Colonic mucosa (tissue), 4 donors: Measurements from ENCODE around the gene RPL41. TPM values are rescaled to one million over a fixed set of nuclear protein-coding genes. Genes with fewer than 3 reads are reported as not detected.

Source experiments
- DNase-seq: peaks from one replicate; pipeline ENCODE4 v3.0.0-alpha.2; 2020
- H3K27ac ChIP-seq: fragments of 200-600 bp; one replicate; pipeline ENCODE4 v1.8.0; 2021
- H3K27me3 ChIP-seq: fragments of 200-600 bp; one replicate; pipeline ENCODE4 v1.8.0; 2021
- H3K36me3 ChIP-seq: fragments of 200-600 bp; one replicate; pipeline ENCODE4 v1.8.0; 2021
- H3K4me1 ChIP-seq: fragments of 200-600 bp; one replicate; pipeline ENCODE4 v1.8.0; 2021; ENCODE audit warnings: mild to moderate bottlenecking
- H3K4me3 ChIP-seq: fragments of 200-600 bp; one replicate; pipeline ENCODE4 v1.8.0; 2021
- H3K9ac ChIP-seq, 2 donors: one replicate each; pipeline ENCODE4 v1.7.0; 2013; ENCODE audit warnings: control low read depth in 2 of 2, low read depth in 2 of 2, low read length in 2 of 2
- H3K9me3 ChIP-seq: fragments of 200-600 bp; one replicate; pipeline ENCODE4 v1.8.0; 2021
- CTCF ChIP-seq: fragments of 200-600 bp; IDR thresholded peaks from one replicate; pipeline ENCODE4 v1.8.0; 2022; ENCODE audit warnings: antibody characterized with exemption, mild to moderate bottlenecking
- intact Hi-C: fragments of 100-400 bp; cut with DNase I; formaldehyde crosslinking; loops from one replicate; pipeline ENCODE4 v1.14.1; 2022
- total RNA-seq, 2 donors: library from RNA; stranded (reverse); fragmentation: NEBNext Ultra II Directional in 1 of 2; extraction: Animal tissue kit (Norgen Biotek cat#: 25700) in 1 of 2; gene quantifications; one replicate each; pipeline ENCODE4 v1.2.1, GENCODE V29; 2021
- donor health status: healthy.
- donor health status: DM: no; HTN: no; CAD: no.
- donor health status: DM: no; HTN: no; CAD: no.

The RPL41 gene
- total RNA-seq, 2 donors from 2014 or later, result 3,248 to 3,669 TPM

GRCh38 chr12:56145217-56145616 lies 28.8 kb downstream of the RPL41 start:
- no peak for TF ChIP-seq CTCF
- no peak for DNase-seq
- Histone ChIP-seq H3K4me3 (no peak overlapping the region), H3K4me1 (no peaks in the 10 kb centered on the region), H3K9ac (no peak overlapping the region), H3K27ac (no peak overlapping the region), H3K9me3 (no peaks in the 10 kb centered on the region), H3K36me3 (peaks cover 8% of the 10 kb centered on the region), H3K27me3 (no peaks in the 10 kb centered on the region)
- intact Hi-C loops, result no loop called here

GRCh38 chr12:56146492-56147460 lies 30.3 kb downstream of the RPL41 start:
- TF ChIP-seq CTCF, result no peak
- peaks cover 8% of the 10 kb centered on the region for H3K4me1 ChIP-seq
- intact Hi-C loops, result no loop called here
- peaks cover 8% of the 10 kb centered on the region for H3K36me3 ChIP-seq
- peak overlapping the region in 1 of 2 donors; percentile 55 for H3K9ac ChIP-seq
- no peaks in the 10 kb centered on the region for H3K27me3 ChIP-seq
- H3K27ac ChIP-seq, result peak overlapping the region; percentile 28
- H3K9me3 ChIP-seq, result no peaks in the 10 kb centered on the region
- DNase-seq, result peak; percentile 66
- no peak overlapping the region for H3K4me3 ChIP-seq

- Histone ChIP-seq H3K9ac (no peak overlapping the region), H3K9me3 (no peaks in the 10 kb centered on the region), H3K27ac (peak overlapping the region; percentile 98), H3K4me1 (peaks cover 9% of the 10 kb centered on the region), H3K4me3 (no peak overlapping the region), H3K36me3 (no peaks in the 10 kb centered on the region), H3K27me3 (no peaks in the 10 kb centered on the region)
- intact Hi-C loops, result no loop called here
- no peak for TF ChIP-seq CTCF
- no peak for DNase-seq
Measured at GRCh38 chr12:56150563-56150962, 34.1 kb downstream of the RPL41 start.

- intact Hi-C loops, result no loop called here
- peak; percentile 75 for DNase-seq
- peak overlapping the region; percentile 98 for H3K27ac ChIP-seq
- peak; percentile 44 for TF ChIP-seq CTCF
- peak overlapping the region; percentile 70 to 92 for H3K9ac ChIP-seq
- no peaks in the 10 kb centered on the region for H3K36me3 ChIP-seq
- H3K27me3 ChIP-seq, result no peaks in the 10 kb centered on the region
- peak overlapping the region; percentile 42 for H3K4me3 ChIP-seq
- peaks cover 9% of the 10 kb centered on the region for H3K4me1 ChIP-seq
- H3K9me3 ChIP-seq, result no peaks in the 10 kb centered on the region
Measured at GRCh38 chr12:56151672-56152131, 35.3 kb downstream of the RPL41 start.

- peak within 1 kb of the TSS; percentile 98 for H3K27ac ChIP-seq
- intact Hi-C loops, result no loop called here
Measured at GRCh38 chr12:56152132-56152755, 35.8 kb downstream of the RPL41 start, which contains the start of gene MYL6B. TSS of gene MYL6B (plus strand) at chr12:56152587. CDS start at chr12:56153919, 1,332 bp downstream.

More at GRCh38 chr12:56152132-56152755, 35.8 kb downstream of the RPL41 start, which contains the start of gene MYL6B:
- H3K4me1 ChIP-seq, result peaks cover 12% of the 10 kb centered on the region
- TF ChIP-seq CTCF, result no peak
- no peaks in the 10 kb centered on the region for H3K9me3 ChIP-seq
- DNase-seq, result peak; percentile 95
- H3K9ac ChIP-seq, result peak within 1 kb of the TSS; percentile 75 to 92
- no peaks in the 10 kb centered on the region for H3K36me3 ChIP-seq
- peak within 1 kb of the TSS; percentile 42 for H3K4me3 ChIP-seq
- H3K27me3 ChIP-seq, result no peaks in the 10 kb centered on the region
